HEK293T (cell line): ENCODE results near the gene SDHAF3.

Experiments
- ARNT ChIP-seq: fragments of 450-650 bp; IDR thresholded peaks from 2 replicates; pipeline ENCODE4 v1.6.1; 2017; ENCODE audit warnings: mild to moderate bottlenecking
- CTBP1 ChIP-seq: fragments of 450-650 bp; IDR thresholded peaks from 2 replicates; pipeline ENCODE4 v1.6.1; 2016; ENCODE audit warnings: borderline replicate concordance
- ELF4 ChIP-seq: fragments of 450-650 bp; IDR thresholded peaks from 2 replicates; pipeline ENCODE4 v1.6.1; 2017; ENCODE audit warnings: antibody characterized with exemption
- FOXA1 ChIP-seq: fragments of 450-650 bp; IDR thresholded peaks from 2 replicates; pipeline ENCODE4 v1.6.1; 2016; ENCODE audit warnings: mild to moderate bottlenecking
- TARDBP ChIP-seq: fragments of 450-650 bp; IDR thresholded peaks from 2 replicates; pipeline ENCODE4 v1.6.1; 2016

GRCh38 chr7:97119747-97120146 is 2.2 kb downstream of the SDHAF3 start:
- TF ChIP-seq ARNT: no peak
- no peak for TF ChIP-seq TARDBP
- no peak for TF ChIP-seq FOXA1
- no peak for TF ChIP-seq ELF4
- TF ChIP-seq CTBP1: no peak
